H1 (cell line): ENCODE data around the gene ALDOA. TPM values are rescaled to one million over a fixed set of nuclear protein-coding genes. Genes with fewer than 3 reads are reported as not detected.

ENCODE experiments used
- CBX8 ChIP-seq: fragments of 300-800, 300-1000 bp; sonication (generic); IDR thresholded peaks from 2 replicates; pipeline ENCODE4 v1.7.1; 2016; ENCODE audit warnings: low read depth, low read length, borderline replicate concordance
- EGR1 ChIP-seq: IDR thresholded peaks from 2 replicates; pipeline ENCODE4 v1.6.1; 2011; ENCODE audit warnings: low read depth, low read length, borderline replicate concordance
- EZH2 ChIP-seq: fragments of 200-600 bp; sonication (generic); IDR thresholded peaks from 2 replicates; pipeline ENCODE4 v1.7.1; 2012; ENCODE audit warnings: low read depth, mild to moderate bottlenecking, moderate library complexity, low read length, inconsistent platforms; ENCODE audit not compliant: severe bottlenecking
- RBBP5 ChIP-seq: IDR thresholded peaks from 2 replicates; pipeline ENCODE4 v1.7.1; 2012; ENCODE audit warnings: low read depth, mild to moderate bottlenecking, inconsistent platforms, low read length, moderate library complexity, borderline replicate concordance
- SAP30 ChIP-seq: fragments of 300-600 bp; sonication (generic); IDR thresholded peaks from 2 replicates; pipeline ENCODE4 v1.7.1; 2012; ENCODE audit warnings: low read length, moderate library complexity, mild to moderate bottlenecking, inconsistent platforms; ENCODE audit not compliant: insufficient read depth, insufficient replicate concordance
- TBP ChIP-seq: IDR thresholded peaks from 2 replicates; pipeline ENCODE4 v1.6.1; 2011; ENCODE audit warnings: low read depth, low read length, improper control_type of control experiment
- polyA plus RNA-seq, 7 experiments: library from polyadenylated mRNA; depleted of rRNA in 3 of 7; stranded (reverse) in 5 of 7; unstranded in 2 of 7; fragments of >200 nt in 5 of 7; fragments of 200-250 nt in 2 of 7; gene quantifications; 1 replicate in 5 of 7; 2 replicates in 1 of 7; 4 replicates in 1 of 7; pipeline versions ENCODE4 v1.2.1 to v1.2.3, GENCODE V29; 2011 to 2013; ENCODE audit warnings: missing spikeins in 2 of 7, mixed read lengths in 2 of 7
- total RNA-seq: library from RNA; stranded (reverse); fragmentation: NEBNext Ultra II Directional; extraction: Animal tissue kit (Norgen Biotek cat#: 25700); gene quantifications from 2 replicates; pipeline ENCODE4 v1.2.1, GENCODE V29; 2021

Gene ALDOA
- total and polyA plus RNA-seq, 2 of the 8 experiments (the other 6 are each of a cell fraction or from before 2014, with no cell fraction given) = 1,072 to 1,083 TPM

DNA sequence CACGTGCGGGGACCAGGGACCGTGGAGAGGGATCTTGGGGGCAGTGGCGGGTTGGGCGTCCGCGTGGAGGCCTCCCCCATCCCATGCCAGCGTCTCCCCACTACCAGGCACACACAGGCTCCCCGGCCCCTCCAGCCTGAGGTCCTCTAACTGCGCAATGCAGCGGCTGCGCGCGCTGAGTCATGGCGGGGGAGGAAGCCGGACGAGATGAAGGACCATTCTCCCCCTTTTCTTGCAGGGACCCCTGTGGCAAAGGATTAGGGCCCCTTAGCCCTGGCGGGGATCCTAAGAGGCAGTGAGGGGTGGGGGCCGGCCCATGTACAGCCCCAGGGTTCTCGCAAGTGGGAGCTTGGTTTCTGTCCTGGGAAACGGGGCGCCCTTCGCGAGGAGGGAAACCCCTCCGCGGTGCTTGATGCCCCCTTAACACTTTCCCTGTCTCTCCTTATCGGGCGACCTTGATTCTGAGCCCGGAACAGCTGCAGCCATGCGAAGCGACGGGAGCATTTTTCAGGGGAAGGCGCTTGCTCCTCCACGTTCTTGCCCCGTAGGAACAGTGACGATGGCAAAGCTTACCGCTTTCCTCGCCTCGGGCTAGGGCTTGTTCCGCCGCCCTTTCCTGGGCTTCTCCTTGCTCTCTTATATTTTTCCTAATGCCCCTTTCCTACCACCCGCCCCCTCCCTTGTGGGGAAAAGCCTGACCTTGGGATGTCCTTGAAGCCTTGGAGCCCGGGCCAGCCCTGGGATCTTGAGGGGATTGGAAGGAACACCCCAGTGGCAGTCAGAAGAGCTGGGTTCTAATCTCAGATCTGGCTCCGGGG is 592 bp downstream of the ALDOA start (continued):
- TF ChIP-seq EZH2 = no peak
- TF ChIP-seq SAP30 = peak; percentile 52
- no peak for TF ChIP-seq TBP
- no peak for TF ChIP-seq EGR1
- no peak for TF ChIP-seq CBX8
- TF ChIP-seq RBBP5 = 0 out of 2 replicates have a peak, but pooled peaks have one; percentile 30
- TF ChIP-seq, all 59 proteins: peak for 8
